GM21423 (cell line): ENCODE results near the gene LHFPL6.

Source experiments
- ATAC-seq: cut with Tn5 transposase; IDR thresholded peaks from one replicate; pipeline ENCODE4 v1.9.1; 2021; ENCODE audit warnings: mild to moderate bottlenecking, moderate library complexity; ENCODE audit not compliant: unreplicated experiment

Gene LHFPL6

DNA sequence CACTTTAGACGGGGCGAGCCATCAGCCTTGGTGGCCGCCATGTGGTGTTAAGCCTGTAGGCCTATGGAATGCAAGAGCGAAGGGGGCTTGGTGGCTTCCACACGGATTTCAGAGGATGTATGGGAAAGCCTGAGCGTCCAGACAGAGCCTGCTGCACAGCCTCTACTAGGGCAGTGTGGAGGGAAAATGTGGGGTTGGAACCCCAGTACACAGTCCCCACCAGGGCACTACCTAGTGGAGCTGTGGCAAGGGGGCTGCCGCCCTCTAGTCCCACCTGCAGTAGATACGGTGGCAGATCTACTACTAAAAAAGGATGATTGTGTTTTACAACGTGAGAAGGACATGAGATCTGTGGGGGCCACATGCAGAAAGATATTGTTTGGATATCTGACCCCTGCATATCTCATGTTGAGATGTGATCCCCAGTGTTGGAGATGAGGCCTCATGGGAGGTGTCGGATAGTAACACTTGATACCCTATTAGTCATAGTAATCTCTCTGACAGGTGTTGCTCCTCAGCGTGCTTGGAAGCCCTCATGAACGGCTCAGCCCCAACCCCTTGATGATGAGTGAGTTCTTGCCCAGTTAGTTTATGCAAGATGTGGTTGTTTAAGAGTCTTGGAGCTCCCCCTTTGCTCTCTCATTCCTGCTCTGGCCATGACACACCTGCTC, 45.6 kb downstream of the LHFPL6 start:
- no peak for ATAC-seq

- ATAC-seq = no peak
Measured at GRCh38 chr13:39556866-39557265, 46.1 kb downstream of the LHFPL6 start.

DNA sequence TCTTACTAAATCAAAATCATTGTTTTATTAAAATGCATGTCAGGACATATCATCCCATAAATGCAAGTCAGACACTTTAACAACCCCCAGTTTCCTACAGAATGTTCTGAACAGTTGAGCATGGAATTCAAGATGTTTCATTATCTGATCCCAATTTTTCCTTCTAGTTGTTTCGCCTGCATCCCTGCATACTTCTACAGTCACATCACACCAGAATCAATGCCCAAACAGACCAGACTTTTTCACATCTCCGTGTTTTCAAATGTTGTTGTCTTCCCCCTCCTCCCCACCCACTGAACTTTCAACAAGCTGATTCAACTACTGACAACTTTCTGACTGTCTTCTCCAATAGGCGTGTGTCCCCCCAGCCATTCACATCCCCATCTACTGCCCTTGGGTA, 48.6 kb downstream of the LHFPL6 start:
- no peak for ATAC-seq

GRCh38 chr13:39552246-39552645, 50.7 kb downstream of the LHFPL6 start:
- no peak for ATAC-seq

GRCh38 chr13:39550931-39551330, 52.1 kb downstream of the LHFPL6 start:
- ATAC-seq = no peak

- no peak for ATAC-seq
Measured at GRCh38 chr13:39547108-39547507, 55.9 kb downstream of the LHFPL6 start.

DNA sequence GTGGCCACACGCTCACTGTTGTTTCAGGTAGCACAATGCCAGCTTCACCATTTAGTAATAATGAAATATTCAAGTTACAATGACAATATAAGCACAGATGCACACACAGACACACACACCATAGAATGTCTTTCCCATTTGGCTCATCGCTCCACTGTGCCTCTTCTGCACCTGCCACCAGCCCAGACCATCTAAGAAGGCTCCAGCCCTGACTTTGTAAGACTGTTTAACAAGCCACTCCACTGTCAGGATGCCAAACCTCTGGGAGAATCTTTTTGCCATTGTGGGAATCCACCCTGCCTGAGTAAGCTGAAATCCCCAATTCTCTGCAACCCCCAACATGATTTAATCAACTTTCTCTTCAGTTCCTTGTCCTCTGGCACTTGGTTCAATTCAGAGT, 60.6 kb downstream of the LHFPL6 start:
- no peak for ATAC-seq

GRCh38 chr13:39540929-39541605, 61.9 kb downstream of the LHFPL6 start:
- ATAC-seq = no peak

- ATAC-seq = no peak
Measured at GRCh38 chr13:39538816-39539790, 63.9 kb downstream of the LHFPL6 start.

GRCh38 chr13:39536906-39537305, 66.1 kb downstream of the LHFPL6 start:
- no peak for ATAC-seq

GRCh38 chr13:39536274-39536673, 66.7 kb downstream of the LHFPL6 start:
- no peak for ATAC-seq

DNA sequence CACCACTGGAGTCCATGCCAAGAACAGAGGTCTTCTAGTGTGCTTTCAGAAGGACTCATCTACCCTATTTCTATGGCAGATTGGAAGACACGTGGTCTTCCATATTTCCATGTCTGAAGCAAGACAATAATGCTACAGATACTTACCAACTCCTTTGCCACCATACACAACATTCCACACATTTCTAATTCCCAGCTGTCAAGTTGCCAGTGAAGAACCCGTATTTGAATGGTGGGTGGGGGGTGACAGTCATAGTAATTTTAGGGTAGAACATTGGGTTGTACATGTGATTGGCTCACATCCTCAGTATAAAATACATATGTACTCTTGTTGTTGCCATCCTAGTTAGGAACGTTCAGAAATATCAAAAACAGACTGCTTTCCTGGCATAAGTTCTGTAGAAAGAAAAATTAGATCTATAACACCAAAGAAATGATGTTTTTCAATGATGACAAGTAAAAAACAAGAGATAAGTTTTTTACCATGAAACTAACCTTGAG, 69.3 kb downstream of the LHFPL6 start:
- no peak for ATAC-seq

GRCh38 chr13:39531646-39532045, 71.3 kb downstream of the LHFPL6 start:
- no peak for ATAC-seq

DNA sequence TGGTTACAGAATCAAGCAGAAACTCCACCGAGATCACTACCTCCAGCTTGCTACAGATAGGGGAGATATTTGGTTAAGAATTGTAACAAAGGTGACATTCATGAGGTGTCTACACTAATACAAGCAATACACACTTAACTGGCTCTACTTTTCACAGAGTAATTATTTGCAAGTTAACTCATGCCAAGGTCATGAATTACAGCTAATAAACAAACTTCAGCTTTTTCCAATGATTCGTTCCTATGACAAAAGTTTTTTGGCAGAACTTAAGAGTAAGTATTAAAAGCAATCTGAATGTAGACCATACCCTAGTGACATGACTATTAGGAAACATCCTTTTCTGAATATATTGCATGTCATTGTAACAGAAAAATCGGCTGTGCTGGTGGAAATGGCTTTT, 72.1 kb downstream of the LHFPL6 start:
- no peak for ATAC-seq

DNA sequence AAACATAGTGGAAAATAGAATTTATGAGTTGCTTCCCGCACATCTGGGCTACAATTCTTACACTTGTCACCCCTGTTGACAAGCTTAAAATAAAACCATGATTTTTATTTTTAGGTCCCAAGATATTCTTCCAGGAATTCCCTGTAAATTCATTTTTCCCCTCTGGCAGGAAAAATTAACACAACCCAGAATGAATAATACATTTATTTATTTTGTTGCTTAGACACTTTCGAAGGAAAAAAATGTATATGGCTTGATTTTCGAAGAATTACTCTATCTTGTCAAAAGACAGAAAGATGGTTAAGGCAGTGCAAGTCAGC, 74.4 kb downstream of the LHFPL6 start:
- ATAC-seq = no peak

DNA sequence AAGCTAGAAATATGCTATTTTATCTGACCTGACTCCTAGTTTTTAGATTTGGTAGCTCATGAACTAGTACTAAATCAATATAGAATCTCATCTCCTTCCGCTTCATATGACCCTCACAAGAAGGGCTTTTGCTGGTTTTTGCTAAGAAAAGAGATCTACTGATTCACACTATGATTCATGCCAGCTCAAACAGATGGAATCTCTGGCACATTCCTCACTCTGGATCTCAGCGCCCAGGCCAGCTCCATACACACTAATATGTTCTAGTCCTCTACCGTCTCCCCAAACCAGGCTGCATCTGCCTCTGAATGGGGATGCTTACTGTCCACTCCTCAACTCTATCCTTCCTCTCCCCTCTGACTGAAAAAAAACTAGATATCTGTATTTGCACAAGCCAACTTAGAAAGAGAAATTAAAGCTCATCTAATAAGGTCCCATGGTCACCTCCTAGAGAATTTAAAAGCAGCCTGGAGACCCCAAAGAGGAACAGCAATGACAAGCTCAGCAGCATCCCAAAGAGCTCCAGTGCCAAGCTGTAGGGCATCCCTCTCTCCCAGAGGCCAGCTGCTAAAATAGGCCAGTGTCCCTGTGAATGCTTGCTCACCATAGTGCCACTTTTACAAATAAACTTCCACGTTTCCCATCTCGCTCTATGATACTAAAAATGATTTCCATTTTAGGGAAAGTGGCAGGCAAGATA, 74.9 kb downstream of the LHFPL6 start:
- no peak for ATAC-seq

- no peak for ATAC-seq
Measured at GRCh38 chr13:39527301-39527700, 75.7 kb downstream of the LHFPL6 start.

DNA sequence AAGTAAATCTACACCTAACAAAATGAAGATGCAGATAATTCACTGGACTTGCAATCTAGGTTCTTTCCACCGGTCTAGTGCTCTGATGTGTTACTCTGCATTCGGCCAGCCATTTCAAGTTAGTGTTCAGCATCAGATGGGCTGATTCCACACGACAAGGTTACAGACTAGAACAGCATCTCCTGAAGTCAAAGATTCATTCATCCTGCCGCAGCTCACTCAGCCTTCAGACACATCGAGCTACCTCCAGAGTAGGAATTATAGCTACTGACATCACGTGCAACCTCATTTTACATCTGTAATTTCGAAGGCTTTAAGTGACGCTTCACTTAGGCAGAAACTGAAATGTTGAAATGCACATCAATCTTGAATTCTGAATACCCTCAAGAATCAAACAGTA, 76.5 kb downstream of the LHFPL6 start:
- no peak for ATAC-seq

GRCh38 chr13:39525506-39525905, 77.5 kb downstream of the LHFPL6 start:
- no peak for ATAC-seq

- no peak for ATAC-seq
Measured at GRCh38 chr13:39524795-39525194, 78.2 kb downstream of the LHFPL6 start.

DNA sequence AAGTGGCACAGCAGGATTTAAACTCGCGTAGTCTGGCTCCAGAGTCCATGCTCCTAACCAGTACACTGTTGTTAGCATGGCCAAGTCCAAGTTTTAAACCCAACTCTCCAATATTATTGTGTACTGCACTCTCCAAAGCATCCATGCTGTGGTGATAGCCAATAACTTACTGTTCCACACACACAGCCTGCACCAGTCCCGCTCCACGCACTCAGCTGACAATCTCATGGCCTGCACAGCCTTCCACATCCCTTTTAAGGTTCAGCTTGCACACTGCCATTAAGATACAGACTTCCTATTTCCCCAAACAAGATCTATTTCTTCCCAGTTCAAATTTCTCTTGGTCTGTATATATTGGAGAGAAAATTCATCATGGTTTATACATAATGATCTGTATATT, 80.7 kb downstream of the LHFPL6 start:
- no peak for ATAC-seq
